Measurements from ENCODE around the gene CALCB. TPM values are rescaled to one million over a fixed set of nuclear protein-coding genes. Genes with fewer than 3 reads are reported as not detected.

Gene CALCB
- total RNA-seq, 1 experiment from 2014 or later = not detected

DNA sequence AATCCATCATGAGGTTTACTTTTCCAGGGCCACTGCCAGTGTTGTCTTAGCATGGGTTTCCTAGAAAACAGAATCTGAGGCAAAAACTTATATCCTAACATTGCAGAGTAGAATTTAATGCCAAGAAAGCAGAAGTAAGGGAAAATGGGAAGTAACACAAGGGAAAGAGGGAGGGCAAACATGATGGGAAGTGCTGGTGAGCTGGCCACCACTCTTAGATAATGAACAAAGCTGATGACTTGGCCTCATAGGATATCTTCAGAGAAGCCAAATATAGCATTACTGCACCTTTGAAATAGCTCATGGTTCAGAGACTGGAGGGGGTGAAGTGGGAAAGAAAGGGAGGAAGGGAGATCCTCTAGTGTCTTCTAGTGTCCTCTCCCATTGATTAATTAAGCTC, 24.8 kb upstream of the CALCB start:
- Histone ChIP-seq H3T11ph (ENCODE audit: low read length) (no peak overlapping the region), H2AFZ (ENCODE audit: low read length) (no peak overlapping the region), H3K4me2 (ENCODE audit: insufficient read depth, insufficient read length, low read length) (no peak overlapping the region), H2BK120ac (ENCODE audit: low read depth, low read length, poor library complexity, severe bottlenecking) (no peak overlapping the region), H3K18ac (ENCODE audit: insufficient read length, low read depth, low read length) (no peak overlapping the region), H3K14ac (ENCODE audit: insufficient read depth, low read length) (no peak overlapping the region), H3K9ac (ENCODE audit: extremely low read depth, insufficient read length, low read length) (no peak overlapping the region), H3K27me3 (ENCODE audit: insufficient read depth, low read length) (no peaks in the 10 kb centered on the region), H2AK5ac (ENCODE audit: insufficient read length, low read length) (no peak overlapping the region), H3K79me2 (ENCODE audit: insufficient read depth, low read length) (no peaks in the 10 kb centered on the region), H3K9me3 (ENCODE audit: control insufficient read depth, low read depth, low read length) (no peaks in the 10 kb centered on the region), H3K23me2 (ENCODE audit: insufficient read length, low read depth, low read length, poor library complexity, severe bottlenecking) (no peaks in the 10 kb centered on the region), H4K20me1 (ENCODE audit: control insufficient read depth, insufficient read depth, insufficient read length) (no peaks in the 10 kb centered on the region), H2BK15ac (ENCODE audit: low read depth, low read length) (no peak overlapping the region), H3K27ac (ENCODE audit: insufficient read length, low read depth, low read length) (no peak overlapping the region), H2BK12ac (ENCODE audit: insufficient read length, low read depth, low read length) (no peak overlapping the region), H2BK20ac (ENCODE audit: low read depth, low read length, poor library complexity, severe bottlenecking) (no peak overlapping the region), H3K4ac (ENCODE audit: low read depth, low read length) (no peak overlapping the region), H3K4me1 (ENCODE audit: insufficient read depth, low read length) (no peaks in the 10 kb centered on the region; the same call in 1 of the 2 replicates), H3K23ac (ENCODE audit: insufficient read length, low read depth, low read length) (no peak overlapping the region), H3K79me1 (ENCODE audit: insufficient read depth, low read depth, low read length, poor library complexity, severe bottlenecking) (no peaks in the 10 kb centered on the region), H3K56ac (ENCODE audit: insufficient read length, low read depth, low read length) (no peak overlapping the region), H4K91ac (ENCODE audit: insufficient read length, low read depth, low read length) (no peak overlapping the region), H4K5ac (ENCODE audit: insufficient read length, low read depth, low read length) (no peak overlapping the region), H2BK5ac (ENCODE audit: insufficient read length, low read length) (no peak overlapping the region), H4K8ac (replicated peaks; ENCODE audit: insufficient read length, low read depth, low read length) (no peak overlapping the region)
- Mint-ChIP-seq H3K9me3 (no peaks in the 10 kb centered on the region; a peak in 1 of 5 replicates), H3K27ac (no peak overlapping the region), H3K4me1 (peaks cover 2 to 5% of the 10 kb centered on the region in 2 experiments; a peak in 2 of 4 replicates), H3K36me3 (ENCODE audit: insufficient read depth in 1 of 3, low read depth in 3 of 3) (no peaks in the 10 kb centered on the region), H3K27me3 (ENCODE audit: low read depth) (no peaks in the 10 kb centered on the region; the same call in 1 of the 2 replicates), H3K4me3 (no peak overlapping the region)
- TF ChIP-seq, protein P1, sequence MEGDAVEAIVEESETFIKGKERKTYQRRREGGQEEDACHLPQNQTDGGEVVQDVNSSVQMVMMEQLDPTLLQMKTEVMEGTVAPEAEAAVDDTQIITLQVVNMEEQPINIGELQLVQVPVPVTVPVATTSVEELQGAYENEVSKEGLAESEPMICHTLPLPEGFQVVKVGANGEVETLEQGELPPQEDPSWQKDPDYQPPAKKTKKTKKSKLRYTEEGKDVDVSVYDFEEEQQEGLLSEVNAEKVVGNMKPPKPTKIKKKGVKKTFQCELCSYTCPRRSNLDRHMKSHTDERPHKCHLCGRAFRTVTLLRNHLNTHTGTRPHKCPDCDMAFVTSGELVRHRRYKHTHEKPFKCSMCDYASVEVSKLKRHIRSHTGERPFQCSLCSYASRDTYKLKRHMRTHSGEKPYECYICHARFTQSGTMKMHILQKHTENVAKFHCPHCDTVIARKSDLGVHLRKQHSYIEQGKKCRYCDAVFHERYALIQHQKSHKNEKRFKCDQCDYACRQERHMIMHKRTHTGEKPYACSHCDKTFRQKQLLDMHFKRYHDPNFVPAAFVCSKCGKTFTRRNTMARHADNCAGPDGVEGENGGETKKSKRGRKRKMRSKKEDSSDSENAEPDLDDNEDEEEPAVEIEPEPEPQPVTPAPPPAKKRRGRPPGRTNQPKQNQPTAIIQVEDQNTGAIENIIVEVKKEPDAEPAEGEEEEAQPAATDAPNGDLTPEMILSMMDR (conservative IDR thresholded peaks at IDR 0.05) = no peak
- no peak for DNase-seq
